ENCODE data around the gene USP4. TPM values are rescaled to one million over a fixed set of nuclear protein-coding genes. Genes with fewer than 3 reads are reported as not detected.
"Not testable (repeated sequence)": the region's sequence is repeated elsewhere in the genome, so short reads cannot be mapped to it uniquely, and the experiment has no call there.

Gene USP4
- total RNA-seq, 1 donor from 2014 or later: 45.2 TPM

GRCh38 chr3:49339581-49339940 is 292 bp downstream of the USP4 start:
- no peak for DNase-seq (ENCODE audit: extremely low spot score in 2 of 2)
- H3K4me1 ChIP-seq: peaks cover 30% of the 10 kb centered on the region
- peaks cover 0 to 17% of the 10 kb centered on the region in 2 donors for H3K36me3 ChIP-seq
- intact Hi-C loops (cut with DNase I): no loop called here
- H3K4me3 ChIP-seq: peak overlapping the region; percentile 61 to 91
- H3K27me3 ChIP-seq: no peaks in the 10 kb centered on the region
- TF ChIP-seq CTCF (IDR thresholded peaks at IDR 0.05): no peak
- no peak for TF ChIP-seq POLR2A (IDR thresholded peaks at IDR 0.05)
- TF ChIP-seq POLR2AphosphoS5 (IDR thresholded peaks at IDR 0.05; ENCODE audit: insufficient read depth in 1 of 2, low read depth in 1 of 2): no peak
- H3K9me3 ChIP-seq: no peaks in the 10 kb centered on the region
- H3K27ac ChIP-seq: peak overlapping the region; percentile 97

DNA sequence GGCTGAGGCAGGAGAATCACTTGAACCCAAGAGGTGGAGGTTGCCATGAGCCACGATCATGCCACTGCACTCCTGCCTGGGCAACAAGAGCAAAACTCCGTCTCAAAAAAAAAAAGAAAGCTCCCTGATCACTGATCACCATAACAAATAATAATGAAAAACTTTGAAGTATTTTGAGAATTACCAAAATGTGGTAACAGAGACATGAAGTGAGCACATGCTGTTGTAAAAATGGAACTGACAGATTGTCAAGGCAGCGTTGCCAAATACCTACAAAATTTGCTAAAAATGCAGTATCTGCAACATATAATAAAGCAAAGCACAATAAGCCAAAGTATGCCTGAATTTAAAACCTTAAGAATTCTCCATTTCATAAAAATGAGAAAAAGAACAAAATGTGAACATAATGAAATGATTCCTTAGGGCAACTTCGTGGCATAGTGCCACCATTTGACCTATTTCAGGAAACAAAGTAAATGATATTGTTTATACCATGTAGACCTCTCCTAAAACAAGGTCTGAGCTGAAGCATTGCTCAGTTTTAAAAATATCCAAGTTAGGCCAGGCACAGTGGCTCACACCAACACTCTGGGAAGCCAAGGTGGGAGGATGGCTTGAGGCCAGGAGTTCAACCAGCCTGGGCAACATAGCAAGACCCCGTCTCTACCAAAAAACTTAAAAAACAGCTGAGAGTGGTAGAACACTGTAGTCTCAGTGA is 5.8 kb downstream of the USP4 start:
- Histone ChIP-seq H3K9me3 (no peaks in the 10 kb centered on the region), H3K27me3 (no peaks in the 10 kb centered on the region), H3K4me1 (peaks cover 12% of the 10 kb centered on the region), H3K36me3 (peaks cover 0 to 67% of the 10 kb centered on the region in 2 donors), H3K27ac (no peak overlapping the region), H3K4me3 (no peak overlapping the region)
- no peak for TF ChIP-seq POLR2A (IDR thresholded peaks at IDR 0.05)
- no peak for TF ChIP-seq CTCF (IDR thresholded peaks at IDR 0.05)
- no peak for TF ChIP-seq POLR2AphosphoS5 (IDR thresholded peaks at IDR 0.05; ENCODE audit: insufficient read depth in 1 of 2, low read depth in 1 of 2)
- intact Hi-C loops (cut with DNase I): no loop called here
- DNase-seq (ENCODE audit: extremely low spot score in 2 of 2): no peak

GRCh38 chr3:49333091-49333490 is 6.8 kb downstream of the USP4 start:
- intact Hi-C loops (cut with DNase I): no loop called here
- Histone ChIP-seq H3K4me3 (no peak overlapping the region), H3K27me3 (no peaks in the 10 kb centered on the region), H3K27ac (no peak overlapping the region), H3K36me3 (peaks cover 0 to 68% of the 10 kb centered on the region in 2 donors), H3K4me1 (peaks cover 2% of the 10 kb centered on the region), H3K9me3 (no peaks in the 10 kb centered on the region)
- DNase-seq (ENCODE audit: extremely low spot score in 2 of 2): no peak
- no peak for TF ChIP-seq POLR2AphosphoS5 (IDR thresholded peaks at IDR 0.05; ENCODE audit: insufficient read depth in 1 of 2, low read depth in 1 of 2)
- TF ChIP-seq CTCF (IDR thresholded peaks at IDR 0.05): no peak
- TF ChIP-seq POLR2A (IDR thresholded peaks at IDR 0.05): no peak

DNA sequence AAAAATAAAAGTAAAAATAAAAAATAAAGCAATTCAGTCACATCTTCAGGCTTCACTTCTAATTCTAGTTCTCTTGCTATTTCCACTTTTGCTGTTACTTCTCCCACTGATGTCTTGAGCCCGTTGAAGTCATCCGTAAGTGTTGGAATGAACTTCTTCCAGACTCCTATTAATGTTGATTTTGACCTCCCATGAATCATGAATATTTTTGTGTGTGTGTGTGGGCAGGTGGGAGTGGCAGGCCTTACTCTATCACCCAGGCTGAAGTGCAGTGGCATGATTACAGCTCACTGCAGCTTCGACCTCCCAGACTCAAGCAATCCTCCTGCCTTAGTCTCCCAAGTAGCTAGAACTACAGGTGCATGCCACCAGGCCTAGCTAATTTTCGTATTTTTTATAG is 10.7 kb downstream of the USP4 start:
- peaks cover 0 to 83% of the 10 kb centered on the region in 2 donors for H3K36me3 ChIP-seq
- no peak for TF ChIP-seq POLR2AphosphoS5 (IDR thresholded peaks at IDR 0.05; ENCODE audit: insufficient read depth in 1 of 2, low read depth in 1 of 2)
- no peak for TF ChIP-seq CTCF (IDR thresholded peaks at IDR 0.05)
- TF ChIP-seq POLR2A (IDR thresholded peaks at IDR 0.05): no peak
- no peak overlapping the region for H3K27ac ChIP-seq
- no peak for DNase-seq (ENCODE audit: extremely low spot score in 2 of 2)
- no peaks in the 10 kb centered on the region for H3K4me1 ChIP-seq
- H3K27me3 ChIP-seq: no peaks in the 10 kb centered on the region
- H3K4me3 ChIP-seq: no peak overlapping the region
- H3K9me3 ChIP-seq: no peaks in the 10 kb centered on the region
- intact Hi-C loops (cut with DNase I): no loop called here

DNA sequence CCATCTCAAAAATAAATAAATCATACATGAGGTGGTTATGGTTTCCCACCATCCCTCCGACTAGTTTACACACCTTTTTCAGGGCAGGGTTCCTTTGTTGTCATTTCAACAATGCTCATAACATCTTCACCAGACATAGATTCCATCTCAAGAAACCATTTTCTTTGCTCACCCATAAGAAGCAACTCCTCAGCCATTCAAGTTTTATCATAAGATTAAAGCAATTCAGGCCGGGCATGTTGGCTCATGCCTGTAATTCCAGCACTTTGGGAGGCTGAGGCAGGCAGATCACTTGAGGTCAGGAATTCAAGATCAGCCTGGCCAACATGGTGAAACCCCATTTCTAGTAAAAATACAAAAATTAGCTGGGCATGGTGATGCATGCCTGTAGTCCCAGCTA is 11.5 kb downstream of the USP4 start:
- H3K27ac ChIP-seq; H3K27me3 ChIP-seq; intact Hi-C loops (cut with DNase I); DNase-seq (ENCODE audit: extremely low spot score in 2 of 2); H3K4me1 ChIP-seq; H3K9me3 ChIP-seq; H3K4me3 ChIP-seq: not testable (repeated sequence)
- peaks cover 0 to 83% of the 10 kb centered on the region in 2 donors for H3K36me3 ChIP-seq

All from vagina (tissue), 2 donors.